ENCODE data around the gene NIBAN1.

DNA sequence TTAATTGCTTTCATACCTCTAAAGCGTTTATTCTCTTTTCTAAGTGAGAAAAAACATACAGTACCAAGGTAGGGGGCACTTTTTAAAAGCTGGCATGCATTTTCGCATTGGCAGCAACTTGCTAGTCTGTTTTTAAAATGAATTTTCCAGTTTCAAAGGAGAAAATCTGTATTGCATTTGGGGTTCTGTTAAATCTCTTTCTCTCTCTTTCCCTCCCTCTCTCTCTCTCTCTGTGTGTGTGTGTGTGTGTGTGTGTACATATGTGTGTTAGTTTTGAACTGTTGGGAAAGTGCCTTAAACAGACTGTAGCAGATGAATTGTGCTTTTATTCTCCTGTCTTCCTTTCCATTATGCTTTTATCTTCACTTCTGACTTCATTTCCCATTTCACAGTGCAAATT lies 7.3 kb downstream of the NIBAN1 start:
- no peak for TF ChIP-seq POLR2A (IDR thresholded peaks at IDR 0.05)
- TF ChIP-seq, protein P1, sequence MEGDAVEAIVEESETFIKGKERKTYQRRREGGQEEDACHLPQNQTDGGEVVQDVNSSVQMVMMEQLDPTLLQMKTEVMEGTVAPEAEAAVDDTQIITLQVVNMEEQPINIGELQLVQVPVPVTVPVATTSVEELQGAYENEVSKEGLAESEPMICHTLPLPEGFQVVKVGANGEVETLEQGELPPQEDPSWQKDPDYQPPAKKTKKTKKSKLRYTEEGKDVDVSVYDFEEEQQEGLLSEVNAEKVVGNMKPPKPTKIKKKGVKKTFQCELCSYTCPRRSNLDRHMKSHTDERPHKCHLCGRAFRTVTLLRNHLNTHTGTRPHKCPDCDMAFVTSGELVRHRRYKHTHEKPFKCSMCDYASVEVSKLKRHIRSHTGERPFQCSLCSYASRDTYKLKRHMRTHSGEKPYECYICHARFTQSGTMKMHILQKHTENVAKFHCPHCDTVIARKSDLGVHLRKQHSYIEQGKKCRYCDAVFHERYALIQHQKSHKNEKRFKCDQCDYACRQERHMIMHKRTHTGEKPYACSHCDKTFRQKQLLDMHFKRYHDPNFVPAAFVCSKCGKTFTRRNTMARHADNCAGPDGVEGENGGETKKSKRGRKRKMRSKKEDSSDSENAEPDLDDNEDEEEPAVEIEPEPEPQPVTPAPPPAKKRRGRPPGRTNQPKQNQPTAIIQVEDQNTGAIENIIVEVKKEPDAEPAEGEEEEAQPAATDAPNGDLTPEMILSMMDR (IDR thresholded peaks at IDR 0.05), result no peak

All from testis (tissue), 2 donors.